GM18505 (cell line): ENCODE measurements around the gene PDE11A.

Experiments used
- ATAC-seq: cut with Tn5 transposase; IDR thresholded peaks from one replicate; pipeline ENCODE4 v1.9.1; 2021; ENCODE audit not compliant: unreplicated experiment
- POLR2A ChIP-seq: IDR thresholded peaks from 4 replicates; pipeline ENCODE4 v1.6.1; 2011; ENCODE audit warnings: borderline replicate concordance; ENCODE audit not compliant: insufficient read depth, insufficient read length; ENCODE audit errors: extremely low read depth

The PDE11A gene

GRCh38 chr2:177694348-177694747 lies 378.2 kb downstream of the PDE11A start:
- no peak for TF ChIP-seq POLR2A
- ATAC-seq = no peak

GRCh38 chr2:177693658-177694339 lies 378.8 kb downstream of the PDE11A start:
- ATAC-seq = no peak
- TF ChIP-seq POLR2A = no peak

DNA sequence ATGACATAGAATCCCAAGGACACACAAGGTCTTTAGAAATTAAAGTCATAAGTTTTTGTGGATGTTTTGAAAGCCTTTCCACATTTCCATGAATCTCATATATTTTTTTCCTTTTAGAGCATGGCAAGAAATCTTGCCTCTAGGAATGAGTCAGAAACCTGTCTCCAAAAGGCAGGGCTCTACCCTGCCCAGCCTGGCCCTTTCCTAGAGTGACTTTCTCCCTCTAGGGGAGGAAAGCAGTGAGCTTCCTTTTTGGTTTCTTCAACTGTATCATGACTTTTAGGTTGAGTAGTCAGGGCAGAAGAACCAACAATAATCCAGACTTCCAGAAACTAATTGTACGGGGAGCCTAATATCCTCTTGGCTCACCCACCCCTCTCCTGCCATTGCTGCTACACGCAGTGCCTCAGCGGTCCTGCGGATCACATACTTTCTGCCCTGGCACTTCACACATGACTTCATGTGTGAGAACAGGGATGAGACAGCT lies 379.8 kb downstream of the PDE11A start:
- no peak for ATAC-seq
- no peak for TF ChIP-seq POLR2A

- no peak for TF ChIP-seq POLR2A
- no peak for ATAC-seq
Measured at GRCh38 chr2:177692042-177692782, 380.4 kb downstream of the PDE11A start.

GRCh38 chr2:177691177-177691576 lies 381.4 kb downstream of the PDE11A start:
- TF ChIP-seq POLR2A = no peak
- ATAC-seq = no peak

GRCh38 chr2:177689623-177690022 lies 383.0 kb downstream of the PDE11A start:
- no peak for TF ChIP-seq POLR2A
- ATAC-seq = no peak

DNA sequence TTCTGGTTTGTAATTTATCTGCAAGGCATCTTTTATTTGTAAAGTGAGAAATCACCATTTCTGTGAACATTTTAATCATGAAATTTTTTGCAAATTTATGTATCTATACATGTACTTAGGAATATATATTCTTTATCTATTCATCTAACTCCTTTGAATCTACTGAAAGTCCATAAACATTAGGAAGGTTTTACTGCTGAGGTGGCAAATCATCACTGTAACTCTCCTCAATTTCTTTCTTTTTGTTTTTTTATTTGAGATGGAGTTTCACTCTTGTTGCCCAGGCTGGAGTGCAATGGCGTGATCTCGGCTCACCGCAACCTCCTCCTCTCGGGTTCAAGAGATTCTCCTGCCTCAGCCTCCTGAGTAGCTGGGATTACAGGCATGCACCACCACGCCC lies 383.7 kb downstream of the PDE11A start:
- ATAC-seq = no peak
- no peak for TF ChIP-seq POLR2A

DNA sequence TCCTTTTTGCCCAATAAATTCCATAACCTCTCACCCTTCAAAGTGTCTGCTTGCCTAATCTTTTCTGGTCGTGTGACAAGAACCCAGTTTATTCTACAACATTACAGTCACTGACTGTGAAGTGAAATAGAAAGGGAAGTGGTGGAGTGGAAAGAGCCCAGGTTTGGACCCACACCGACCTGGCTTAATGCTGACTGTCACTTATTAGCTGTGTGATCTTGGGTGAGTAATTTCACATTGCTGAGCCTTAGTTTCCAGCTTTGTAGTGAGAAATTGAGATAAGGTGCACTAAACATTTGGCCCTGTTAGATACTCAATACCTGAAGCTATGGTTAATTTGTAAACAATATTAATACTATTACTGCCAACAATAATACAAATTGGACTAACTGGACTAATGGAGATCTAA lies 388.9 kb downstream of the PDE11A start:
- ATAC-seq = no peak
- no peak for TF ChIP-seq POLR2A

DNA sequence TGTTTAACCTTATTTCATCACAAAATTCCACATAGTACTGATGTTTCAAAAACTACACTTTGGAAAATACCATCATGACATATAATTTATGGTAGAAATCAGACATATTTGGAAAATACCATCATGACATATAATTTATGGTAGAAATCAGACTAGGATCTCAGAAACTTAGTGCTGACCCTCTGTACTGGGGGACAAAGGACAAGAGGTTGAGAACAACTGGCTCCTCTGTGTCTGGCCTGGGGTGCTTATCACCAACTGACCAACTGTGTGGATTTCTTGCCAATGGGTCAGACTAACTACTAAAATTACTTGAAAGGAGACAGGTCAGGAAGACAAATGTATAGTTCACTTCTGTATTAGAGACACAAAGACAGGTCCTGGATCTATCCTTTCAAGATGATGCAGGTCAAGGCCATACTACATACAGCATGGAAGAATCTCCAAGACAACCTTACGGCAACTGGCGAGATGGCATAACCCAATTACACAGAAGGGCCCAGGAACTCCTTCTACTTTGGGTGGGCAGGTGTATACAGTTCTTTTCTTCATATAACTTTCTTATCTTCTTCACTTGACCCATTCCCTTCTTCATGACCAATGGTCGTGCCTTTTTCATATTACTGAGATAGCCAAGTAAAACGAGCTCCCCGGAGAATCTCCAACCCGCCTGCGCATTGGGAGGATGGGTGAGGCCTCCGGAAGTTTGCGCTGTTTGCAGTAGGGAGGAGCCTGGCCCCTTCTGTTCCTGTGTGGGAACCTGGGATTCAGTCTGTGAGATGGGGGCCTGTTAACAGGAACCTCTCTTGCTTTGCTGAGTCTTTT lies 389.5 kb downstream of the PDE11A start:
- ATAC-seq = no peak

GRCh38 chr2:177682006-177682405 lies 390.6 kb downstream of the PDE11A start:
- no peak for TF ChIP-seq POLR2A
- ATAC-seq = no peak

More for the DNA sequence above, 389.5 kb downstream of the PDE11A start:
- TF ChIP-seq POLR2A = no peak

GRCh38 chr2:177680866-177681712 lies 391.5 kb downstream of the PDE11A start:
- no peak for TF ChIP-seq POLR2A

DNA sequence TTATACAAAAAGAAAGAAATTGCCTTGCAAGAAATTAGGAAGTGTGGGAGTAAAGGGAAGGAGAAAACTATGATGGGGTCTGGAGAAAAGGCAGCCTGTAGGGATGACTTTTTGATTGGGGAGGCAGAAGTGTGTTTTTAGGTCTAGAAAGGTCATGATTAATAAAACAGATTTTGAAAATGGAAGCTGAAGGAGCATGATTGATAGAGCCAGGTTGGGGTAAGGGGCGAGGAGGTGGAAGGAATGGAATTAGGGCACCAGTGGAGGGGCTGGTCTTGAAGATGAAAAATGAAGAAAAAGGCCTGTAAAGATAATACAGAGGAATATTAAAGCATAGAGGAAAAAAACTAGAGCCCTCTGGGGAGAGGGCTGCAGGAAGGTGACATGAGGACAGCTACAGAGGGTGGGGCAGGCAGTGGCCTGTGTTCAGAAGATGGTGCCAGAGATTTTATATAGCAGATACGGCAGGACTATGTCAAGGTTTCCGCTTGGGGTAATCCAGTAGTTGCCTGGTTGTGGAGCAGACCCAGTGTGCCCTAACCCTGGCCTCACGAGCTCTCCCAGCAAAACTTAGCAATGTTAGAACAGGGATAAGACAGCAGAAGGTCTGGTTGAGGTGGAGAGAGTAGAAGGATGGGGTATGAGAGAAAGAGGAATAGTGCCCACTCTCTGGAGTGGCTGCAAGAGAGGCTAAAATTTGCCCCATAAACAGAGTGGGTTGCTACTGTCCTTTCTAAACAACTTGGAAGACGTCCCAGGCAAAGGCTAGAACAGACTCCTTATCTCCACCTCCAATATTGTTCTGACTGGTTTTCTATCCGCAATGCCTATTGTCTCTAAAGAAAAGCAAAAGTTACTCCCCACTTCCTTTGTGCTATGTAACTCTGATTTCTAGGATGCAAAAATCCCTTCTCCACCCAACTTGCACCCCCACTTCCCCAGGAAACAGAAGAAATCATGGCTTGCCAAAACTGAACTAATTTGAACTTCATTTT lies 392.7 kb downstream of the PDE11A start:
- TF ChIP-seq POLR2A = no peak
- no peak for ATAC-seq

More at GRCh38 chr2:177680866-177681712, 391.5 kb downstream of the PDE11A start:
- no peak for ATAC-seq

DNA sequence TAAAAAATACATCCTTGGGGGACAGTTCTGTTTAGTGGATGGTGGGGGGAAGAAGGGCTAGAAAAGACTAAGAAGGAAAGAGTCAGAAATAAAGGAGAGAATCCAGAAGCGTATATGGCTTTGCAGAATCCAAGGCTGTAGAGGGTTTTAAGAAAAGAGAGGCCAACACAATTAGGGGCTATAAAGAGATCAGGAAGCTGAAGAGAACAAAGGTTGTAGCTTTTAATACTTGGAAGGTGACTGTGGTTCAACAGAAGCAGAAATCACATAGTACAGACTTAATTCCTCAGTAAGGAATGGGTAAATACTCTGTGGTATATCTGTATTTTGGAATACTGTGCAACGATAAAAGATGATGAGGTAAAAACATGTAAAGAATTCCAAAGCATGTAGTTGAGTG lies 393.6 kb downstream of the PDE11A start:
- TF ChIP-seq POLR2A = no peak

More for the DNA sequence above, 393.6 kb downstream of the PDE11A start:
- no peak for ATAC-seq
